Measurements from ENCODE around the gene NTHL1.

NTHL1 gene

DNA sequence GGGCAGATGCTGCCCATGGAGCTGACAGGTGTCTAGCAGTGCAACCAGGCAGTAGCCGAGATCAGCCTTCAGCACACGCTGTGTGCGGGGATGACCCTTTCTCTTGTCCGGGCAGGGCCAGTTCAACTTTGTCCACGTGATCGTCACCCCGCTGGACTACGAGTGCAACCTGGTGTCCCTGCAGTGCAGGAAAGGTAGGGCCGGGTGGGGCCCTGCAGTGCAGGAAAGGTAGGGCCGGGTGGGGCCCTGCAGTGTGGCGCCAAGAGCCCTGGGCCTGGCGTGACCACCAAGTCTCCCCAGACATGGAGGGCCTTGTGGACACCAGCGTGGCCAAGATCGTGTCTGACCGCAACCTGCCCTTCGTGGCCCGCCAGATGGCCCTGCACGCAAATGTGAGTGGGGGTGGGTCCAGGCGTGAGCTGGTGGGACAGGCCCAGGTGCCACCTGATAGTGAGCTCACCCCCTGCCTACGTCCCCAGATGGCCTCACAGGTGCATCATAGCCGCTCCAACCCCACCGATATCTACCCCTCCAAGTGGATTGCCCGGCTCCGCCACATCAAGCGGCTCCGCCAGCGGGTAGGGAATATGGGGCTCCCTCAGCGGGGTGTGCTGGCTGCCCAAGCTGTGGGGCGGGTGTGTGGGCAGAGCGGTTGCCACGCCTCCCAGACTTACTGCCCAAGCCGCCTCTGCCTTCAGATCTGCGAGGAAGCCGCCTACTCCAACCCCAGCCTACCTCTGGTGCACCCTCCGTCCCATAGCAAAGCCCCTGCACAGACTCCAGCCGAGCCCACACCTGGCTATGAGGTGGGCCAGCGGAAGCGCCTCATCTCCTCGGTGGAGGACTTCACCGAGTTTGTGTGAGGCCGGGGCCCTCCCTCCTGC, 40.4 kb upstream of the NTHL1 start:
- peaks cover 31 to 38% of the 10 kb centered on the region in 2 donors for H3K36me3 Mint-ChIP-seq
- ATAC-seq (replicated peaks) (no peak), DNase-seq (no peak)
- H3K27ac Mint-ChIP-seq = no peak overlapping the region
- H3K9me3 Mint-ChIP-seq = no peaks in the 10 kb centered on the region
- H3K27me3 Mint-ChIP-seq = no peaks in the 10 kb centered on the region
- H3K4me3 Mint-ChIP-seq = no peak overlapping the region
- peaks cover 9 to 19% of the 10 kb centered on the region in 2 donors for H3K4me1 Mint-ChIP-seq

- Mint-ChIP-seq H3K27ac (peak overlapping the region; percentile 89), H3K27me3 (no peaks in the 10 kb centered on the region), H3K4me1 (peaks cover 9 to 19% of the 10 kb centered on the region in 2 donors), H3K9me3 (no peaks in the 10 kb centered on the region), H3K4me3 (no peak overlapping the region), H3K36me3 (peaks cover 36 to 42% of the 10 kb centered on the region in 2 donors)
- DNase-seq (no peak), ATAC-seq (replicated peaks) (peak in 1 of 2 donors; percentile 41)
Measured at GRCh38 chr16:2086812-2087747, 39.4 kb upstream of the NTHL1 start.

DNA sequence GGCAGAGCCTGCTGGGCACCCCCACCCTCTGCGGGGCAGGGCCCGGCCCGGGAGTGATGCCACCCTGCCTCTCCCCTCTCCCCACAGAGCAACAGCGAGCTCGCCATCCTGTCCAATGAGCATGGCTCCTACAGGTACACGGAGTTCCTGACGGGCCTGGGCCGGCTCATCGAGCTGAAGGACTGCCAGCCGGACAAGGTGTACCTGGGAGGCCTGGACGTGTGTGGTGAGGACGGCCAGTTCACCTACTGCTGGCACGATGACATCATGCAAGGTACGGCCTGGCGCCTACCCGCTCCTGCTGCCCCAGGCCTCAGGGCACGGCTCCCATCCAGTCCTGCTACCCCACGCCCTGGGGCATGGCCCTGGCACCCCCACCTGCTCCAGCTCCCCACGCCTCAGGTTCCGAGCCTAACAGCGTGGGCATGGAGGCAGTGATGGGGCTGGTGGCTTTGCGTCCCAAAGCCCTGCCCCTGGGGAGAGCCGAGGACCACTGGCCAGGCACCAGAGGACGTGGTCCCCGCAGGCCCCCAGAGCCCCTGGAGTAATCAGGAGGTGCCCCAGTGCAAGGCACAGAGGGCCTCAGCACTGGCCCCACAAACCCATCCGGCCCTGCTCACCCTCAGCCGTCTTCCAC, 38.6 kb upstream of the NTHL1 start:
- H3K36me3 Mint-ChIP-seq = peaks cover 37% of the 10 kb centered on the region in 2 donors
- no peak overlapping the region for H3K4me3 Mint-ChIP-seq
- peaks cover 9 to 19% of the 10 kb centered on the region in 2 donors for H3K4me1 Mint-ChIP-seq
- ATAC-seq (replicated peaks) (no peak), DNase-seq (no peak)
- H3K27me3 Mint-ChIP-seq = no peaks in the 10 kb centered on the region
- H3K9me3 Mint-ChIP-seq = no peaks in the 10 kb centered on the region
- no peak overlapping the region for H3K27ac Mint-ChIP-seq

- ATAC-seq (replicated peaks) = no peak
- Mint-ChIP-seq H3K27ac (no peak overlapping the region), H3K9me3 (no peaks in the 10 kb centered on the region)
Measured at GRCh38 chr16:2085669-2086068, 38.0 kb upstream of the NTHL1 start.

GRCh38 chr16:2084895-2085625, 37.4 kb upstream of the NTHL1 start:
- Mint-ChIP-seq H3K9me3 (no peaks in the 10 kb centered on the region), H3K27me3 (no peaks in the 10 kb centered on the region), H3K27ac (peak overlapping the region; percentile 65), H3K4me1 (peaks cover 9 to 19% of the 10 kb centered on the region in 2 donors), H3K36me3 (peaks cover 31 to 37% of the 10 kb centered on the region in 2 donors), H3K4me3 (no peak overlapping the region)
- ATAC-seq (replicated peaks) (no peak), DNase-seq (no peak)

More at GRCh38 chr16:2085669-2086068, 38.0 kb upstream of the NTHL1 start:
- Mint-ChIP-seq H3K27me3 (no peaks in the 10 kb centered on the region), H3K36me3 (peaks cover 36 to 37% of the 10 kb centered on the region in 2 donors), H3K4me3 (no peak overlapping the region), H3K4me1 (peaks cover 9 to 19% of the 10 kb centered on the region in 2 donors)
- DNase-seq = no peak

- Mint-ChIP-seq H3K36me3 (peaks cover 34 to 39% of the 10 kb centered on the region in 2 donors), H3K27ac (peak overlapping the region; percentile 25), H3K9me3 (no peaks in the 10 kb centered on the region), H3K27me3 (no peaks in the 10 kb centered on the region), H3K4me3 (no peak overlapping the region), H3K4me1 (peaks cover 9 to 19% of the 10 kb centered on the region in 2 donors)
- ATAC-seq (replicated peaks) = no peak
- DNase-seq = no peak
Measured at GRCh38 chr16:2083876-2084780, 36.5 kb upstream of the NTHL1 start.

DNA sequence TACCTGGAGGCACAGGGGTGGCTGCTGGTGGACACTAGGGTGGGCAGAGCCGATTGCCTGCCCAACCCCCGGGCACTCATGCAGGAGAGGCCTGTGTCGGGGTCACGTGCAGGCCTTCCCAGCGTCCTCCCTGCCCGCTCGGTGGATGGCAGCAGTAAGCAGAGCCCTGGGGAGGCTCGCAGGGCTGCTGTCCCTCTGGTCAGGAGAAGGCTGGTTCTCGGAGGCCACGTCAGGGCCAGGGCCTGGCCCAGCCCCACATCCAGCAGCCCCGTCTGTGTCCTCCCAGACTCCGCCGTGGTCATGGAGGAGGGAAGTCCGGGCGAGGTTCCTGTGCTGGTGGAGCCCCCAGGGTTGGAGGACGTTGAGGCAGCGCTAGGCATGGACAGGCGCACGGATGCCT, 35.8 kb upstream of the NTHL1 start:
- no peak overlapping the region for H3K27ac Mint-ChIP-seq
- H3K27me3 Mint-ChIP-seq = no peaks in the 10 kb centered on the region
- no peak overlapping the region for H3K4me3 Mint-ChIP-seq
- peaks cover 9 to 19% of the 10 kb centered on the region in 2 donors for H3K4me1 Mint-ChIP-seq
- H3K9me3 Mint-ChIP-seq = no peaks in the 10 kb centered on the region
- ATAC-seq (replicated peaks) = no peak
- peaks cover 34 to 42% of the 10 kb centered on the region in 2 donors for H3K36me3 Mint-ChIP-seq
- no peak for DNase-seq

GRCh38 chr16:2082983-2083364, 35.3 kb upstream of the NTHL1 start:
- H3K27me3 Mint-ChIP-seq = no peaks in the 10 kb centered on the region
- ATAC-seq (replicated peaks) = no peak
- H3K4me3 Mint-ChIP-seq = no peak overlapping the region

DNA sequence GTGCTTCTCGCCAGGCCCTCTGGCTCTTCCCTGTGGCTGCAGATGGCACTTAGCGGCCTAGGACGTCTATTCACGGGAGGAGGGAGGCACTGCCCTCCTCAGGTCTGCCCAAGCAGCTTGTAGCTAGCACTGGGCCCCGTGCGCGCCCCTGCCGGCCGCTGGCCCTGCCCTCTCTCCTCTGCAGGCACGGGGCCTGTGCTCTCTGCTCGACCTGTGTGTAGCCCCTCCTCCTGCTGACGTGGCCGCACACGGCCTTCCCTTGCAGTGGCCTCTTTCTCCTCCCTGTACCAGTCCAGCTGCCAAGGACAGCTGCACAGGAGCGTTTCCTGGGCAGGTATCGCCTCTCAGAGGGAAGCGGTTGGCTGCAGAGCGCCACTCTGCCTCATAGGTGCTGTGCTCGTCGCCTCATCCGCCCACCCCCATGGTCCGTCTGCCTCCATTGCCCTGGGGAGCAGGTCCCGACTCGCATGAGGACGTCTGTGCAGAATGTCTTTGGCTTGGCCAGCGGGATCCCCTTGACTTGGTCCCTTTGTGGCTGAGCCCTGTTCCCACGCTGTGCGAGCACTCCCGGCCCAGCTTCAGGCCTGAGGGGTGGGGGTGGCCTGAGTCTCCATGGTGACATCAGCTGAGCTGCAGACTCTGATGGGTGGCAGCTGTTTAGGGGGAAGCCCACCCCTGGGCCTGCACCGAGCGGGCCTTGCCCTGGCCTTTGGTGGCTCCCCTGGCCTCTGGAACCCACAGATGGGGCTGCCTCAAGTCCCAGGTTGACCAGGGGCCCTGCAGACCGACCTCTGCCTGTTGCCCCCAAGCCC, 34.7 kb upstream of the NTHL1 start:
- peaks cover 36 to 39% of the 10 kb centered on the region in 2 donors for H3K36me3 Mint-ChIP-seq
- no peak overlapping the region for H3K27ac Mint-ChIP-seq
- ATAC-seq (replicated peaks) (no peak), DNase-seq (no peak)
- peaks cover 9 to 18% of the 10 kb centered on the region in 2 donors for H3K4me1 Mint-ChIP-seq
- H3K4me3 Mint-ChIP-seq = no peak overlapping the region
- H3K9me3 Mint-ChIP-seq = no peaks in the 10 kb centered on the region
- no peaks in the 10 kb centered on the region for H3K27me3 Mint-ChIP-seq

More at GRCh38 chr16:2082983-2083364, 35.3 kb upstream of the NTHL1 start:
- H3K9me3 Mint-ChIP-seq = no peaks in the 10 kb centered on the region
- DNase-seq = no peak
- peaks cover 34 to 40% of the 10 kb centered on the region in 2 donors for H3K36me3 Mint-ChIP-seq
- no peak overlapping the region for H3K27ac Mint-ChIP-seq
- H3K4me1 Mint-ChIP-seq = peaks cover 9 to 19% of the 10 kb centered on the region in 2 donors

- Mint-ChIP-seq H3K27me3 (no peaks in the 10 kb centered on the region), H3K36me3 (peaks cover 36 to 37% of the 10 kb centered on the region in 2 donors), H3K4me1 (peaks cover 6 to 12% of the 10 kb centered on the region in 2 donors), H3K9me3 (no peaks in the 10 kb centered on the region), H3K4me3 (no peak overlapping the region), H3K27ac (no peak overlapping the region)
- DNase-seq (no peak), ATAC-seq (replicated peaks) (no peak)
Measured at GRCh38 chr16:2081201-2082084, 33.8 kb upstream of the NTHL1 start.

GRCh38 chr16:2079991-2080390, 32.4 kb upstream of the NTHL1 start:
- peaks cover 2% of the 10 kb centered on the region in 2 donors for H3K4me1 Mint-ChIP-seq
- DNase-seq = no peak
- no peak for ATAC-seq (replicated peaks)
- no peaks in the 10 kb centered on the region for H3K9me3 Mint-ChIP-seq
- H3K36me3 Mint-ChIP-seq = peaks cover 37 to 42% of the 10 kb centered on the region in 2 donors
- H3K27me3 Mint-ChIP-seq = no peaks in the 10 kb centered on the region
- H3K27ac Mint-ChIP-seq = no peak overlapping the region
- H3K4me3 Mint-ChIP-seq = no peak overlapping the region
